OCI-LY1 (cell line): ENCODE measurements around the gene RPS6KA2.

Experiments used
- H2AFZ ChIP-seq: fragments of 200-600 bp; sonication (generic), shearing (Covaris generic); 2 replicates; pipeline ENCODE4 v1.6.0; 2014; ENCODE audit warnings: antibody characterized with exemption, mild to moderate bottlenecking, low read length
- H3F3A ChIP-seq: fragments of 200-600 bp; sonication (generic), shearing (Covaris generic); 2 replicates; pipeline ENCODE4 v1.6.0; 2014; ENCODE audit warnings: mild to moderate bottlenecking, antibody characterized with exemption, low read length, moderate library complexity; ENCODE audit not compliant: insufficient read depth
- H3K27ac ChIP-seq: fragments of 200-600 bp; sonication (generic); 2 replicates; pipeline ENCODE4 v1.5.1; 2014; ENCODE audit warnings: low read length, mixed run types, mild to moderate bottlenecking, low read depth; ENCODE audit not compliant: poor library complexity, severe bottlenecking
- H3K27me3 ChIP-seq: fragments of 200-600 bp; sonication (generic); 2 replicates; pipeline ENCODE4 v1.6.0; 2014; ENCODE audit warnings: antibody characterized with exemption, mild to moderate bottlenecking, low read length, moderate library complexity; ENCODE audit not compliant: insufficient read depth
- H3K36me3 ChIP-seq: fragments of 200-600 bp; sonication (generic); 2 replicates; pipeline ENCODE4 v1.6.1; 2014; ENCODE audit warnings: mild to moderate bottlenecking, antibody characterized with exemption, low read length, moderate library complexity, mixed read lengths; ENCODE audit not compliant: insufficient read depth
- H3K4me1 ChIP-seq: fragments of 200-600 bp; sonication (generic); 2 replicates; pipeline ENCODE4 v1.5.1; 2014; ENCODE audit warnings: mild to moderate bottlenecking, low read length, moderate library complexity; ENCODE audit not compliant: insufficient read depth, severe bottlenecking
- H3K4me2 ChIP-seq: fragments of 200-600 bp; sonication (generic), shearing (Covaris generic); 2 replicates; pipeline ENCODE4 v1.6.1; 2014; ENCODE audit warnings: low read length
- H3K4me3 ChIP-seq: fragments of 200-600 bp; sonication (generic); 2 replicates; pipeline ENCODE4 v1.5.1; 2014; ENCODE audit warnings: low read length, low read depth, mild to moderate bottlenecking, mixed read lengths; ENCODE audit not compliant: poor library complexity, severe bottlenecking
- H3K79me2 ChIP-seq: fragments of 200-600 bp; shearing (Covaris generic); 2 replicates; pipeline ENCODE4 v1.6.1; 2016; ENCODE audit warnings: mixed run types, low read length, mixed read lengths; ENCODE audit not compliant: insufficient read depth
- H3K9ac ChIP-seq: fragments of 200-600 bp; sonication (generic), shearing (Covaris generic); 2 replicates; pipeline ENCODE4 v1.6.1; 2014; ENCODE audit warnings: mild to moderate bottlenecking, low read length, mixed read lengths
- H3K9me2 ChIP-seq: fragments of 200-600 bp; sonication (generic), shearing (Covaris generic); 2 replicates; pipeline ENCODE4 v1.6.1; 2014; ENCODE audit warnings: low read depth, mild to moderate bottlenecking, low read length, mixed read lengths
- H3K9me3 ChIP-seq: fragments of 200-600 bp; shearing (Covaris generic); 2 replicates; pipeline ENCODE4 v1.6.1; 2014; ENCODE audit warnings: low read length, mixed read lengths
- H4K20me1 ChIP-seq: fragments of 200-600 bp; sonication (generic), shearing (Covaris generic); 2 replicates; pipeline ENCODE4 v1.6.0; 2016; ENCODE audit warnings: mild to moderate bottlenecking, low read length; ENCODE audit not compliant: insufficient read depth
- CTCF ChIP-seq: fragments of 200-600 bp; sonication (generic), shearing (Covaris generic); IDR thresholded peaks from 2 replicates; pipeline ENCODE4 v1.5.1; 2017; ENCODE audit warnings: mild to moderate bottlenecking, antibody characterized with exemption, low read length, moderate library complexity, mixed read lengths
- EZH2 ChIP-seq: fragments of 200-600 bp; sonication (generic), shearing (Covaris generic); IDR thresholded peaks from 2 replicates; pipeline ENCODE4 v1.8.0; 2017; ENCODE audit warnings: borderline replicate concordance, mixed run types, mild to moderate bottlenecking, antibody characterized with exemption, low read length, moderate library complexity, mixed read lengths

Gene RPS6KA2

GRCh38 chr6:166411271-166411670 lies 215.8 kb downstream of the RPS6KA2 start:
- Histone ChIP-seq H3K36me3 (no peaks in the 10 kb centered on the region), H3K27me3 (no peaks in the 10 kb centered on the region), H3K79me2 (no peaks in the 10 kb centered on the region), H3K9me3 (no peaks in the 10 kb centered on the region), H3K9ac (no peak overlapping the region), H3K27ac (no peak overlapping the region), H3K4me1 (no peaks in the 10 kb centered on the region), H4K20me1 (no peaks in the 10 kb centered on the region), H3K4me2 (no peak overlapping the region), H3K4me3 (no peak overlapping the region), H3F3A (no peaks in the 10 kb centered on the region), H2AFZ (no peak overlapping the region), H3K9me2 (no peaks in the 10 kb centered on the region)
- TF ChIP-seq EZH2: no peak
- no peak for TF ChIP-seq CTCF

GRCh38 chr6:166410426-166410935 lies 216.6 kb downstream of the RPS6KA2 start:
- Histone ChIP-seq H3K27me3 (no peaks in the 10 kb centered on the region), H3K36me3 (no peaks in the 10 kb centered on the region), H3K27ac (no peak overlapping the region), H4K20me1 (no peaks in the 10 kb centered on the region), H2AFZ (no peak overlapping the region), H3K4me2 (no peak overlapping the region), H3K79me2 (no peaks in the 10 kb centered on the region), H3K4me1 (no peaks in the 10 kb centered on the region), H3K9me3 (no peaks in the 10 kb centered on the region), H3F3A (no peaks in the 10 kb centered on the region), H3K4me3 (no peak overlapping the region), H3K9ac (no peak overlapping the region), H3K9me2 (no peaks in the 10 kb centered on the region)
- TF ChIP-seq EZH2 (no peak), CTCF (no peak)

- Histone ChIP-seq H3K9me3 (no peaks in the 10 kb centered on the region), H3K36me3 (no peaks in the 10 kb centered on the region), H4K20me1 (no peaks in the 10 kb centered on the region), H3K27me3 (no peaks in the 10 kb centered on the region), H2AFZ (no peak overlapping the region), H3K79me2 (no peaks in the 10 kb centered on the region), H3K4me3 (no peak overlapping the region), H3K9ac (no peak overlapping the region), H3K4me1 (no peaks in the 10 kb centered on the region), H3F3A (no peaks in the 10 kb centered on the region), H3K4me2 (no peak overlapping the region), H3K27ac (no peak overlapping the region), H3K9me2 (no peaks in the 10 kb centered on the region)
- TF ChIP-seq CTCF: no peak
- TF ChIP-seq EZH2: no peak
Observed at GRCh38 chr6:166408936-166409755, 217.9 kb downstream of the RPS6KA2 start.
